GM18499 (cell line): ENCODE data around the gene DSCAM.

Experiments
- ATAC-seq: cut with Tn5 transposase; IDR thresholded peaks from one replicate; pipeline ENCODE4 v1.9.1; 2021; ENCODE audit warnings: moderate number of reproducible peaks; ENCODE audit not compliant: insufficient read depth, unreplicated experiment

The DSCAM gene

DNA sequence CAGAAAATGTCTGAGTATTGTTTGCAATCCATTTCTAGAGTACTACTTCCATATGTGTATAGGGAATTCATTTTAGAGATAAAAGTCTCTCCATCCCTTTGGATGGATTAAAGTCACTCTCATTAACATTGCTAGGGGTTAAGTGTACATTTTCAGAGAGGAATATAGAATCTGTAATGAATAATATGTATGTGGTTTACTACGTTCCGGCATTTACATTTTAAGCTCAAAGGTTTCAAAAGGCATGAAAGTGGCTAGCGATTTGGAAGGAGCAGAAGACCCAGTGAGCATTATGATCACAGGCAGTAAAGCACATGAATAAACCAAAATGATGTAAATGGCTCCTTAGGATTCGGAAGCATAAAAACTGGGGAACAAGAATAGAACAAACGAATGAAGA, 123.0 kb downstream of the DSCAM start:
- ATAC-seq, result no peak

DNA sequence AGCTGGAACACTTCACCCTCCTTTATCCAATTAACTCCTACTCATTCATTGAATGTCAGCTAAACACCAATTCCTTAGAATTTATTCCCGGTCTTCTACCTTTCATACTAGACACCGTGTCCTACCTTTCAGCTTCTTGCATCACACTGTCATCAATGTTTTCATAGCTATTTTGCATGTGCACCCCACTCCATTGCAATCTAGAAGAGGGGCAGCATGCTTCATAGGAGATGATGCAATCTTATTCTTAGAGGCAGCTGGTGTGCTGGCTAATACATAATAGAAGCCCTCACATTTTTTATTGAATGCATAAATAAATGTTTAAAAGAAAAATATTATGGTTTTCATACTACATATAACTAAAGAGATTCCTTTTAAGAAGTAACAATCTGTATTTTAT, 123.6 kb downstream of the DSCAM start:
- ATAC-seq, result no peak

- no peak for ATAC-seq
These were observed 127.3 kb downstream of the DSCAM start for GRCh38 chr21:40719615-40720014.

- no peak for ATAC-seq
These were observed 129.9 kb downstream of the DSCAM start for GRCh38 chr21:40717028-40717427.

DNA sequence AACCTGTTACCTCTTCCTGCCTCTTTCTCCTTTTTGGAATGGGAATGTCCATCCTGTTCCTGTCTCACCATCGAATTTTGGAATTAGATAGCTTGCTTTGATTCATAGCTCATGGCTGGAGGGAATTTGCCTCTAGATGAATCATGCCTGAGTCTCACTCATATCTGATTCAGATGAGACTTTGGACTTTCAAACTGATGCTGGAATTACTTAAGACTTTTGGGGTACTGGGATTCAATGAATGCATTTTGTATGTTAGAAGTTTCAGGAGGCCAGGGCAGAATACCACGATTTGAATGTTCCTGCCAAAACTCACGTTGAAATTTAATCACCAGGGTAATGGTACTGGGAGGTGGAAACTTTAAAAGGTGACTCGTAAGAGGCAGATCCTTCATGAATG, 132.4 kb downstream of the DSCAM start:
- ATAC-seq, result no peak

- ATAC-seq, result no peak
These were observed 139.2 kb downstream of the DSCAM start for GRCh38 chr21:40707656-40708244.

- ATAC-seq, result no peak
These were observed 139.9 kb downstream of the DSCAM start for GRCh38 chr21:40706806-40707655.

- no peak for ATAC-seq
These were observed 140.8 kb downstream of the DSCAM start for GRCh38 chr21:40706176-40706575.

- ATAC-seq, result no peak
These were observed 142.8 kb downstream of the DSCAM start for GRCh38 chr21:40704141-40704540.

DNA sequence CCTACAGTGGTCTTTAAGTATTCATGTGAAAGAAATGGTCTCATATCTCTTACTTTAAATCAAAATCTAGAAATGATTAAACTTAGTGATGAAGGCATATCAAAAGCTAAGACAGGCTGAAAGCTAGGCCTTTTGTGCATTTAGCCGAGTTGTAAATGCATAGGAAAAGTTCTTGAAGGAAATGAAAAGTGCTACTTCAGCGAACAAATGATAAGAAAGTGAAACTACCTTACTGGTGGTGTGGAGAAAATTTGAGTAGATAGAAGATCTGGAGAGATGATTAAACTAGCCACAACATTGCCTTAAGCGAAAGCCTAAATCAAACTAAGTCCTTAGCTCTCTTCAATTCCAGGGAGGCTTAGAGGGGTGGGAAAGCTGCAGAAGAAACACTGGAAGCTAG, 147.6 kb downstream of the DSCAM start:
- no peak for ATAC-seq

DNA sequence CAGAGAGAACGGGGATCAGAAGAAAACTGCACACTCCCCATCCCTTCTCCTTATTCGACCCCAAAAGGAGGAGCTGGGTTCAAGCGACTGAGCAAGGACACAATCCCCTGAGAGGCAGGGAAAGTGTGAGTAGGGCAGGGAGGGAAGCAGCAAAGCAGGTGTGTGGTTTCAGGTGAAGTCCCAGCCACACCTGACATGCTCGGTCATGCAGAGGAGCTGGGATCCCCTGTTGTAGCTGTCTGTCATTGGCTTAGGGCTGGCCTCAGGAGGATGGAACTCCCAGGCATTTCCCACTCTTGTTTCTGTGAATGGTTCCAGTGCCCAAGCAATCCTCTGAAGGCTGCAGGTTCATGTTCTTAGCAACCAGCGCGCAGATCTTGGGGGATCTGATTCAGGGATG, 150.7 kb downstream of the DSCAM start:
- no peak for ATAC-seq

DNA sequence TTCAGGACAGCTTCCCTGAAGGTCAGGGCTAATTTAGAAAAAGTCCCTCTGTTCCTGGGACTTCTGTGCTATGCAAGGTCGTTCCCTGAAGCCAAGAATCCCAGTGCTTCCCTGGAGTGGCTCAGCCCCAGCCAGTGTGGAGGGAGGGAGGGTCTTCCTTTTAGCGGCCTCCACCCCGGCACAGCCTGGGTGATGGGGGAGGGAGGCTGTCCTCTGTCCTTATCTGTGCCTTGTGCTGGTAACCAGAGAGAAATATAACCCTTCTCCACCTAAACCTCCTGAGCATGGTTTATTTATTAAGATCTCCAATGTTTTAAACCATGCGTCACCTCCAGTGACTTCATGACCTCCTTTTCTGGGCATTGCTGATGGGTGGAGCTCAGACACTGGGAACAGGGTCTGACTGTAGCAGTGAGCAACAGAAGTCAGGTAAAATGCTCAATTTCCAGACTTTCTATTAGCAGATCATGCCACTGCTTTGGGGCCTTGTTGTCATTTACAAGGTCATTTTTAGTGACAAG, 157.1 kb downstream of the DSCAM start:
- no peak for ATAC-seq

- no peak for ATAC-seq
These were observed 157.7 kb downstream of the DSCAM start for GRCh38 chr21:40689217-40689616.

GRCh38 chr21:40688106-40688864, 158.7 kb downstream of the DSCAM start:
- no peak for ATAC-seq

GRCh38 chr21:40687625-40688024, 159.3 kb downstream of the DSCAM start:
- ATAC-seq, result no peak

- ATAC-seq, result no peak
These were observed 160.4 kb downstream of the DSCAM start for GRCh38 chr21:40686526-40686925.

GRCh38 chr21:40685141-40685540, 161.8 kb downstream of the DSCAM start:
- ATAC-seq, result no peak

GRCh38 chr21:40684726-40685125, 162.2 kb downstream of the DSCAM start:
- no peak for ATAC-seq

DNA sequence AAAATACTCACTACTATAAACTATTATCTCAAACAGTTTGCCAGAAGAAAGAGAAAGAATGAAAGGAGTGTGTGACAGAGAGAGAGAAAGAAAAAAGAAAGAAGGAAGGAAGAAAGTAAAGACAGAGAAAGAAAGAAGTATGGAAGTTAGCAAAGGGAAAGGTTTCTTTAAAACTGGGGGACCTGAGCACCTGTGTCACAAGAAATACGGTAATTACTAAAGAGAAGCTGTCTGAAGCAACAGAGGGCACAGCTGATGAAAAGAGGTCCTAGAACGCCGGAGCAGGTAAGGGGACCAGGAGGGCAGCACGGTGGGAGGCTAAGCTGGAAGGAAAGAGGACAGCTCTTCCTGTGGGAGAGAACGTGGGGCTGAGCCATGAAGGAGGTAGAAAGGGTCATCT, 163.6 kb downstream of the DSCAM start:
- ATAC-seq, result no peak

- ATAC-seq, result no peak
These were observed 165.6 kb downstream of the DSCAM start for GRCh38 chr21:40681164-40681859.
